Neural progenitor cell (in vitro differentiated cells): ENCODE results near the gene TUBA3C. TPM values are rescaled to one million over a fixed set of nuclear protein-coding genes. Genes with fewer than 3 reads are reported as not detected.

Experiments
- DNase-seq: peaks from one replicate; pipeline ENCODE4 v3.0.0-alpha.2; 2016; ENCODE audit warnings: low spot score
- H2AFZ ChIP-seq: fragments of 200-600 bp; sonication (generic); replicated peaks from 2 replicates; pipeline ENCODE4 v1.6.1; 2016; ENCODE audit warnings: antibody characterized with exemption
- H3F3A ChIP-seq: fragments of 200-600 bp; sonication (generic); 2 replicates; pipeline ENCODE4 v1.6.1; 2016; ENCODE audit warnings: antibody characterized with exemption, low read depth
- H3K27ac ChIP-seq: fragments of 200-600 bp; sonication (generic); 2 replicates; pipeline ENCODE4 v1.5.1; 2016; ENCODE audit warnings: mild to moderate bottlenecking
- H3K27me3 ChIP-seq: fragments of 200-600 bp; sonication (generic); 2 replicates; pipeline ENCODE4 v1.6.1; 2016; ENCODE audit warnings: mild to moderate bottlenecking, moderate library complexity
- H3K36me3 ChIP-seq: fragments of 200-600 bp; sonication (generic); 2 replicates; pipeline ENCODE4 v1.5.1; 2016
- H3K4me1 ChIP-seq: fragments of 200-600 bp; sonication (generic); 2 replicates; pipeline ENCODE4 v1.6.1; 2016; ENCODE audit warnings: mixed run types
- H3K4me2 ChIP-seq: fragments of 200-600 bp; sonication (generic); 2 replicates; pipeline ENCODE4 v1.6.1; 2016
- H3K4me3 ChIP-seq: fragments of 200-600 bp; sonication (generic); 2 replicates; pipeline ENCODE4 v1.5.1; 2016
- H3K79me2 ChIP-seq: fragments of 200-600 bp; sonication (generic); 2 replicates; pipeline ENCODE4 v1.6.1; 2016; ENCODE audit warnings: low read depth
- H3K9ac ChIP-seq: fragments of 200-600 bp; sonication (generic); 2 replicates; pipeline ENCODE4 v1.6.1; 2016
- H3K9me3 ChIP-seq: fragments of 200-600 bp; sonication (generic); 2 replicates; pipeline ENCODE4 v1.5.1; 2016; ENCODE audit warnings: low read depth
- H4K20me1 ChIP-seq: fragments of 200-600 bp; sonication (generic); 2 replicates; pipeline ENCODE4 v1.6.1; 2016; ENCODE audit warnings: low read depth
- H3K27ac Mint-ChIP-seq: 3 replicates; pipeline ENCODE4 v1.8.0; 2021; ENCODE audit warnings: mixed read lengths
- H3K27me3 Mint-ChIP-seq: 2 replicates; pipeline ENCODE4 v1.8.0; 2022; ENCODE audit warnings: low read depth, mild to moderate bottlenecking, inconsistent platforms, moderate library complexity, mixed read lengths; ENCODE audit not compliant: insufficient read depth
- H3K36me3 Mint-ChIP-seq: 3 replicates; pipeline ENCODE4 v1.8.0; 2021; ENCODE audit warnings: mixed read lengths
- H3K4me1 Mint-ChIP-seq: 3 replicates; pipeline ENCODE4 v1.8.0; 2021; ENCODE audit warnings: mixed read lengths
- H3K4me3 Mint-ChIP-seq: 3 replicates; pipeline ENCODE4 v1.8.0; 2021; ENCODE audit warnings: mild to moderate bottlenecking, moderate library complexity, mixed read lengths
- H3K9me3 Mint-ChIP-seq: 3 replicates; pipeline ENCODE4 v1.8.0; 2020; ENCODE audit warnings: mixed read lengths
- EZH2 ChIP-seq: fragments of 200-600 bp; sonication (generic); IDR thresholded peaks from 2 replicates; pipeline ENCODE4 v1.6.1; 2017; ENCODE audit warnings: antibody characterized with exemption, mild to moderate bottlenecking, moderate library complexity
- EZH2phosphoT487 ChIP-seq: fragments of 200-600 bp; sonication (generic); IDR thresholded peaks from 2 replicates; pipeline ENCODE4 v1.6.1; 2017; ENCODE audit warnings: antibody characterized with exemption
- total RNA-seq: library from RNA; depleted of rRNA; stranded (reverse); fragments of >200 nt; gene quantifications from 2 replicates; pipeline ENCODE4 v1.2.3, GENCODE V29; 2015; ENCODE audit warnings: low replicate concordance
- TF ChIP-seq, protein P1 (sequence below): fragments of 200-600 bp; sonication (generic); IDR thresholded peaks from 2 replicates; pipeline ENCODE4 v1.5.1; 2017; ENCODE audit warnings: antibody characterized with exemption, mild to moderate bottlenecking

TUBA3C gene
- total RNA-seq, 1 donor from 2014 or later = not detected

DNA sequence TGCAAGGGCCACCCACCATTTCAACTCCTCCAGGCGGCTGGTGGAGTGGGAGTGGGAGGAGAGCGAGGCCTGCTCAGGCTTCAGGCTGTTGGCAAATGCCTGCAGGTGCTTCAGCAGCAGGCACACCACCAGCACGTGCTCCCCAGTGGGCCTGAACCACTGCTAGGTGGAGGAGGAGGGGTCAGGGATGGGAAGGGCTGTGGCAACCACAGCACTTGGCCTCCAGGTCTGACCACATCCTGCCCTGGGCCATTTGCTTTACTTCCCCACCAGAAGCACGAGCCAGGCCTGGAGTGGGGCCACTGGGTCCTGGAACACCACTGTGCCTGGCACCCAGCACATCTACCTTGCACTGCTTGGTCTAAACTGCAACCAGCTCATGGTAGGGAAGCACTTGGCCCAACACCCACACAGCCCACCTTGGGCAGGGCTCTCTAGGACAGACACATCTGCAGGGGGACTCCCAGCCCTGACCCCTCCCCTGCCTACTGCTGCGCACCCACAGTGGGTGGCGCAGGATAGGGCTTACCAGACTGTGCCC is 26.2 kb downstream of the TUBA3C start:
- Histone ChIP-seq H3K9me3 (peaks cover 7% of the 10 kb centered on the region), H3K36me3 (no peaks in the 10 kb centered on the region), H3F3A (no peaks in the 10 kb centered on the region), H3K79me2 (no peaks in the 10 kb centered on the region), H3K4me2 (no peak overlapping the region), H3K27me3 (no peaks in the 10 kb centered on the region), H2AFZ (no peak overlapping the region), H4K20me1 (no peaks in the 10 kb centered on the region), H3K4me1 (no peaks in the 10 kb centered on the region), H3K9ac (no peak overlapping the region), H3K4me3 (no peak overlapping the region), H3K27ac (no peak overlapping the region)
- no peak for DNase-seq
- TF ChIP-seq EZH2 = no peak
- TF ChIP-seq, protein P1, sequence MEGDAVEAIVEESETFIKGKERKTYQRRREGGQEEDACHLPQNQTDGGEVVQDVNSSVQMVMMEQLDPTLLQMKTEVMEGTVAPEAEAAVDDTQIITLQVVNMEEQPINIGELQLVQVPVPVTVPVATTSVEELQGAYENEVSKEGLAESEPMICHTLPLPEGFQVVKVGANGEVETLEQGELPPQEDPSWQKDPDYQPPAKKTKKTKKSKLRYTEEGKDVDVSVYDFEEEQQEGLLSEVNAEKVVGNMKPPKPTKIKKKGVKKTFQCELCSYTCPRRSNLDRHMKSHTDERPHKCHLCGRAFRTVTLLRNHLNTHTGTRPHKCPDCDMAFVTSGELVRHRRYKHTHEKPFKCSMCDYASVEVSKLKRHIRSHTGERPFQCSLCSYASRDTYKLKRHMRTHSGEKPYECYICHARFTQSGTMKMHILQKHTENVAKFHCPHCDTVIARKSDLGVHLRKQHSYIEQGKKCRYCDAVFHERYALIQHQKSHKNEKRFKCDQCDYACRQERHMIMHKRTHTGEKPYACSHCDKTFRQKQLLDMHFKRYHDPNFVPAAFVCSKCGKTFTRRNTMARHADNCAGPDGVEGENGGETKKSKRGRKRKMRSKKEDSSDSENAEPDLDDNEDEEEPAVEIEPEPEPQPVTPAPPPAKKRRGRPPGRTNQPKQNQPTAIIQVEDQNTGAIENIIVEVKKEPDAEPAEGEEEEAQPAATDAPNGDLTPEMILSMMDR = no peak
- Mint-ChIP-seq H3K4me3 (no peak overlapping the region), H3K27me3 (peaks cover 7% of the 10 kb centered on the region), H3K36me3 (peaks cover 2% of the 10 kb centered on the region), H3K27ac (no peak overlapping the region), H3K4me1 (no peaks in the 10 kb centered on the region), H3K9me3 (peaks cover 58% of the 10 kb centered on the region)

DNA sequence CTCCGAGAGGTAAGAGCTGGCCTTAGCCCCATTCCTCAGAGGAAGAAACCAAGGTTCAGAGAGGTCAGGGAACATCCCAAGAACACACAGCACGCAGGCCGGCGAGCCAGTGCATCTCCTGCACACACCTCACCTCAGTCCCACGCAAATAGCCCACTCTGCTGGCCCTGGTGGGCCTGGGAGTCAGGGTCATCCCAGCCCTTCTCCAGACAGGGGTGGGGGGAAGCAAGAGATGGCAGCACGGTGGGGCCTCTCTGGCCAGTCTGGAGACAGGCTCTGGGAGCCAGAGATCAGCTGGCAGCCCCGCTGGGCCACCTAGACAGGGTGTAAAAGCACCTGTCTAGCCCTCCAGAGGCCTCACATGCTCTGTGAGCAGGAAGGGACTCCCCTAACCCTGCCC is 26.8 kb downstream of the TUBA3C start:
- peaks cover 5% of the 10 kb centered on the region for H3K27me3 Mint-ChIP-seq
- Histone ChIP-seq H3K79me2 (no peaks in the 10 kb centered on the region), H3K4me3 (no peak overlapping the region), H3K4me2 (no peak overlapping the region), H3K27ac (no peak overlapping the region), H3K27me3 (no peaks in the 10 kb centered on the region), H3K4me1 (no peaks in the 10 kb centered on the region), H3K36me3 (no peaks in the 10 kb centered on the region), H3K9me3 (peaks cover 7% of the 10 kb centered on the region), H2AFZ (no peak overlapping the region), H3F3A (no peaks in the 10 kb centered on the region), H3K9ac (no peak overlapping the region), H4K20me1 (no peaks in the 10 kb centered on the region)
- H3K27ac Mint-ChIP-seq = no peak overlapping the region
- DNase-seq = no peak
- no peaks in the 10 kb centered on the region for H3K4me1 Mint-ChIP-seq
- H3K9me3 Mint-ChIP-seq = peaks cover 60% of the 10 kb centered on the region
- peaks cover 2% of the 10 kb centered on the region for H3K36me3 Mint-ChIP-seq
- TF ChIP-seq, protein P1 = no peak
- no peak overlapping the region for H3K4me3 Mint-ChIP-seq

DNA sequence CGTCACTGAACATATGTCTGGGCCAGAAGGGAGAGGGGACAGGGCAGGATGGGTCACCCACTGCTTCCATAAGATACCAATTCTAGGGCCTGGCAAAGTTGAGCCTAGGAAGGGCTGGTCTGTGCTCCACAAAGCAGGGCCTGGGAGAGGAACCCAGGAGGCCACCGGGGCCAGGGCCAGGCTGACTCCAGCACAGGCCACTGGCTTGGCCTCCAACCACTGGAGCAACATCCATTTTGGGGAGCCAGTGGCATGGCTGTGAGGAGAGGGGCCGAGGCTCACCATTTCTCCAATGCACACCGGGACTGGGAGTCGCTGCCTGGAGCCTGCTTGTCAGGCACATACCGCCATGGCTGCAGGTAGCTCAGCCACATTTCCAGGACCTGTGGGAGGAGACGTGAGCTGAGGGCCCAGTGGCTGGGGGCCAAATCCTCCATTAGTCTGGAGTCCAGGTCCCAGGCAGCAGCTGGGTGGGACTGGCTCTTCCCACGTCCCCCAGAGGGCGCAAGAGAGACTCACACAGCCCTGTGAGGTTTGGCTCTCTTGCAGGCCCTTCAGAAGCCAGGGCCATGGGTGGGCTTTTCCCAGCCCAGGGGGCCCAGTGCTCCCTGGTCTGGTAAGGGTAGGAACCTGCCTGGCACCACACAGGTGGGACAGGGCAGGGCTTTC is 27.7 kb downstream of the TUBA3C start:
- TF ChIP-seq EZH2phosphoT487 = no peak
- no peak for TF ChIP-seq EZH2
- TF ChIP-seq, protein P1 = no peak
- H3K27me3 Mint-ChIP-seq = peaks cover 2% of the 10 kb centered on the region
- Histone ChIP-seq H3K9ac (no peak overlapping the region), H3K79me2 (no peaks in the 10 kb centered on the region), H3K9me3 (peaks cover 9% of the 10 kb centered on the region), H3K4me1 (no peaks in the 10 kb centered on the region), H3K4me3 (no peak overlapping the region), H3K27ac (no peak overlapping the region), H3K36me3 (no peaks in the 10 kb centered on the region), H3K27me3 (no peaks in the 10 kb centered on the region), H3F3A (no peaks in the 10 kb centered on the region), H3K4me2 (no peak overlapping the region), H4K20me1 (no peaks in the 10 kb centered on the region), H2AFZ (no peak overlapping the region)
- H3K9me3 Mint-ChIP-seq = peaks cover 60% of the 10 kb centered on the region
- DNase-seq = no peak
- H3K27ac Mint-ChIP-seq = no peak overlapping the region
- H3K4me1 Mint-ChIP-seq = no peaks in the 10 kb centered on the region
- H3K4me3 Mint-ChIP-seq = no peak overlapping the region
- H3K36me3 Mint-ChIP-seq = peaks cover 2% of the 10 kb centered on the region
